IPS-11a (cell line): ENCODE results near the gene SMIM23.
"Not testable (repeated sequence)": the region's sequence is repeated elsewhere in the genome, so short reads cannot be mapped to it uniquely, and the experiment has no call there.

Experiments
- H3K4me3 ChIP-seq: one replicate; pipeline ENCODE4 v1.5.1; 2013; ENCODE audit warnings: low read depth, low read length, control low read depth

The SMIM23 gene

GRCh38 chr5:171771856-171772255 lies 13.8 kb upstream of the SMIM23 start:
- H3K4me3 ChIP-seq = no peak overlapping the region

- no peak overlapping the region for H3K4me3 ChIP-seq
Observed at GRCh38 chr5:171773106-171773505, 12.5 kb upstream of the SMIM23 start.

- no peak overlapping the region for H3K4me3 ChIP-seq
Observed at GRCh38 chr5:171774418-171774817, 11.2 kb upstream of the SMIM23 start.

GRCh38 chr5:171776213-171776612 lies 9.4 kb upstream of the SMIM23 start:
- no peak overlapping the region for H3K4me3 ChIP-seq

- H3K4me3 ChIP-seq = no peak overlapping the region
Observed at GRCh38 chr5:171776770-171777759, 8.6 kb upstream of the SMIM23 start.

- not testable (repeated sequence) for H3K4me3 ChIP-seq
Observed at GRCh38 chr5:171781744-171782143, 3.9 kb upstream of the SMIM23 start.

- no peak overlapping the region for H3K4me3 ChIP-seq
Observed at GRCh38 chr5:171782332-171782966, 3.2 kb upstream of the SMIM23 start.

GRCh38 chr5:171783051-171783450 lies 2.6 kb upstream of the SMIM23 start:
- no peak overlapping the region for H3K4me3 ChIP-seq

- H3K4me3 ChIP-seq = no peak overlapping the region
Observed at GRCh38 chr5:171789353-171789752, 3.7 kb downstream of the SMIM23 start.

- H3K4me3 ChIP-seq = no peak overlapping the region
Observed at GRCh38 chr5:171790408-171790807, 4.8 kb downstream of the SMIM23 start.

- H3K4me3 ChIP-seq = no peak overlapping the region
Observed at GRCh38 chr5:171794470-171794960, 8.9 kb downstream of the SMIM23 start.

GRCh38 chr5:171795381-171795780 lies 9.8 kb downstream of the SMIM23 start:
- H3K4me3 ChIP-seq = no peak overlapping the region

GRCh38 chr5:171796436-171796835 lies 10.8 kb downstream of the SMIM23 start:
- no peak overlapping the region for H3K4me3 ChIP-seq

GRCh38 chr5:171797543-171797942 lies 11.9 kb downstream of the SMIM23 start:
- no peak overlapping the region for H3K4me3 ChIP-seq

- no peak overlapping the region for H3K4me3 ChIP-seq
Observed at GRCh38 chr5:171798418-171798817, 12.8 kb downstream of the SMIM23 start.

GRCh38 chr5:171801839-171802238 lies 16.2 kb downstream of the SMIM23 start:
- no peak overlapping the region for H3K4me3 ChIP-seq

GRCh38 chr5:171805746-171806145 lies 20.1 kb downstream of the SMIM23 start:
- H3K4me3 ChIP-seq = no peak overlapping the region

GRCh38 chr5:171806976-171807747 lies 21.5 kb downstream of the SMIM23 start:
- H3K4me3 ChIP-seq = no peak overlapping the region

- H3K4me3 ChIP-seq = no peak overlapping the region
Observed at GRCh38 chr5:171808453-171808852, 22.8 kb downstream of the SMIM23 start.

- no peak overlapping the region for H3K4me3 ChIP-seq
Observed at GRCh38 chr5:171808951-171809350, 23.3 kb downstream of the SMIM23 start.

GRCh38 chr5:171810227-171810626 lies 24.6 kb downstream of the SMIM23 start:
- no peak overlapping the region for H3K4me3 ChIP-seq
